Spleen (tissue), 11 donors: ENCODE data around the gene CXCR3. TPM values are rescaled to one million over a fixed set of nuclear protein-coding genes. Genes with fewer than 3 reads are reported as not detected.
"Not testable (repeated sequence)": the region's sequence is repeated elsewhere in the genome, so short reads cannot be mapped to it uniquely, and the experiment has no call there.

ENCODE experiments used
- DNase-seq: peaks from one replicate; pipeline ENCODE4 v3.0.0-alpha.2; 2020
- H3K27ac ChIP-seq, 8 donors: fragments of 200-600 bp; sonication (generic) in 7 of 8; 1 replicate in 4 of 8; 2 replicates in 4 of 8; pipeline versions ENCODE4 v1.5.0 to v1.8.0; 2016 to 2021; ENCODE audit warnings: inconsistent platforms in 4 of 8, mild to moderate bottlenecking in 4 of 8, moderate library complexity in 1 of 8
- H3K27me3 ChIP-seq, 7 donors: fragments of 200-600 bp; sonication (generic) in 6 of 7; replicated peaks in 1 of 7; 1 replicate in 4 of 7; 2 replicates in 3 of 7; pipeline versions ENCODE4 v1.5.0 to v1.8.0; 2016 to 2021; ENCODE audit warnings: inconsistent platforms in 3 of 7, mild to moderate bottlenecking in 1 of 7
- H3K36me3 ChIP-seq, 6 donors: fragments of 200-600 bp; sonication (generic) in 5 of 6; 1 replicate in 4 of 6; 2 replicates in 2 of 6; pipeline versions ENCODE4 v1.5.0 to v1.8.0; 2016 to 2021; ENCODE audit warnings: inconsistent platforms in 2 of 6
- H3K4me1 ChIP-seq, 6 donors: fragments of 200-600 bp; sonication (generic) in 5 of 6; 1 replicate in 3 of 6; 2 replicates in 3 of 6; pipeline versions ENCODE4 v1.5.0 to v1.8.0; 2016 to 2021; ENCODE audit warnings: inconsistent platforms in 3 of 6
- H3K4me3 ChIP-seq, 8 donors: fragments of 200-600 bp; sonication (generic) in 7 of 8; 1 replicate in 4 of 8; 2 replicates in 4 of 8; pipeline versions ENCODE4 v1.5.0 to v1.8.0; 2016 to 2021; ENCODE audit warnings: inconsistent platforms in 4 of 8, mild to moderate bottlenecking in 4 of 8, moderate library complexity in 2 of 8
- H3K9me3 ChIP-seq, 8 donors: fragments of 200-600 bp; sonication (generic) in 7 of 8; 1 replicate in 4 of 8; 2 replicates in 4 of 8; pipeline versions ENCODE4 v1.5.0 to v1.8.0; 2016 to 2021; ENCODE audit warnings: inconsistent platforms in 4 of 8
- CTCF ChIP-seq, 11 experiments: fragments of 200-600 bp in 7 of 11; fragments of 450-650 bp in 4 of 11; sonication (generic) in 4 of 11; IDR thresholded peaks in 8 of 11; conservative IDR thresholded peaks in 3 of 11; 1 replicate in 7 of 11; 2 replicates in 4 of 11; pipeline versions ENCODE4 v1.4.0 to v1.8.0; 2016 to 2021; ENCODE audit warnings: antibody characterized with exemption in 11 of 11, inconsistent platforms in 4 of 11, mild to moderate bottlenecking in 1 of 11
- POLR2A ChIP-seq, 3 donors: fragments of 450-650 bp; IDR thresholded peaks; one replicate each; pipeline ENCODE4 v1.5.1; 2017; ENCODE audit warnings: antibody characterized with exemption in 3 of 3, mild to moderate bottlenecking in 1 of 3
- POLR2AphosphoS5 ChIP-seq, 3 donors: sonication (generic); formaldehyde crosslinking; IDR thresholded peaks; one replicate each; pipeline ENCODE4 v1.5.1; 2017; ENCODE audit warnings: antibody characterized with exemption in 3 of 3
- WGBS, 5 donors: extraction: QIAGEN DNeasy Blood & Tissue Kit in 3 of 5; methylation state at CpG; one replicate each; pipeline versions ENCODE4 v1.1.5 to v1.1.7; 2013 to 2018; 5-methylcytosine and 5-hydroxymethylcytosine counted together
- intact Hi-C: fragments of 100-400 bp; cut with DNase I; formaldehyde crosslinking; loops from one replicate; pipeline ENCODE4 v1.15.0; 2023; ENCODE audit warnings: low total_unique reads
- polyA plus RNA-seq, 3 donors: library from polyadenylated mRNA; stranded (reverse); fragments of 200-250 nt; gene quantifications; one replicate each; pipeline ENCODE4 v1.2.1, GENCODE V29; 2013
- total RNA-seq, 7 donors: library from RNA; depleted of rRNA in 3 of 7; stranded (reverse); fragments of >200 nt in 3 of 7; fragmentation: NEBNext Ultra II Directional in 4 of 7; extraction: Animal tissue kit (Norgen Biotek cat#: 25700) in 4 of 7; gene quantifications; one replicate each; pipeline versions ENCODE4 v1.1.0 to v1.2.1, GENCODE V29; 2016 to 2021
- donor health status: healthy with polysubstance abuse.
- donor health status: DM: no; HTN: no; CAD: no; lungs with moderate emphysema.
- donor health status: DM: no; HTN: no; CAD: no.
- donor health status: Bipolar disorder and iron deficiency.
- donor health status: healthy.
- donor health status: DM: no; HTN: no; CAD: no.
- donor health status: DM: yes; HTN: yes; CAD: no.

The CXCR3 gene
- total and polyA plus RNA-seq, 10 donors: 4.4 to 13.9 (median 8.0) TPM

DNA sequence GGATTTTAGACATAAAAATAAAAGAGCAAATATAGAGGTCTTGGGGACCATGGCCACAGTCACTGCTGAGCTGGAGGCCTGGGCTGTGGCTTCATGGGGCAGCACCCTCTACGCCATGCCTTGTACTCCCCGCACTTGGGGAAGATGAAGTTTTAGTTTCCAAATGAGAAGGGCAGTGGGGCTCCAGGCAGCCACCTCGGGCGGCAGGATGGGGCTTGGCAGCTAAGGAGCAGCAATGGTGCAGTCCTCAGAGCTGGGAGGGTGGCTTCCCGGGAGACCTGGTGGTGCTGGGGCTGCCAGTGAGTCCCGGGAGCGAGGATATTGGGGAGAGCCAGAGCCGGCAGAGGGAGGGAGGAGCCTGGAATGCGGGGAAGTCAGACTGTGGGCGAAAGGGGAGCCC lies 2.4 kb downstream of the CXCR3 start:
- DNase-seq: no peak
- WGBS, 5 donors: 76 to 90% (median 84%) methylated on average over 10 of the region's 10 CpGs
- H3K9me3 ChIP-seq: no peaks in the 10 kb centered on the region
- TF ChIP-seq CTCF (IDR thresholded peaks at IDR 0.05 in 8 of 11, conservative IDR thresholded peaks at IDR 0.05 in 3 of 11): no peak
- TF ChIP-seq POLR2A (IDR thresholded peaks at IDR 0.05): no peak
- TF ChIP-seq POLR2AphosphoS5 (IDR thresholded peaks at IDR 0.05): no peak
- H3K27me3 ChIP-seq: no peaks in the 10 kb centered on the region
- H3K4me3 ChIP-seq: peak overlapping the region in 2 of 8 donors; percentile 38 to 64
- H3K36me3 ChIP-seq: peaks cover 0 to 45% (median 7%) of the 10 kb centered on the region in 6 donors
- H3K27ac ChIP-seq: peak overlapping the region in 4 of 8 donors; percentile 59 to 81 (median 74)
- intact Hi-C loops: no loop called here
- peaks cover 9 to 45% (median 36%) of the 10 kb centered on the region in 6 donors for H3K4me1 ChIP-seq

GRCh38 chrX:71615056-71615455 lies 3.3 kb downstream of the CXCR3 start:
- Histone ChIP-seq H3K4me1 (peaks cover 9 to 43% (median 34%) of the 10 kb centered on the region in 6 donors), H3K4me3 (no peak overlapping the region), H3K36me3 (peaks cover 0 to 54% (median 9%) of the 10 kb centered on the region in 6 donors), H3K27me3 (no peaks in the 10 kb centered on the region), H3K9me3 (no peaks in the 10 kb centered on the region), H3K27ac (peak overlapping the region in 2 of 8 donors; percentile 71 to 81)
- no peak for DNase-seq
- WGBS, 5 donors: 84 to 90% (median 88%) methylated on average over 3 to 4 of the region's 4 CpGs
- TF ChIP-seq CTCF (IDR thresholded peaks at IDR 0.05 in 8 of 11, conservative IDR thresholded peaks at IDR 0.05 in 3 of 11) (no peak), POLR2A (IDR thresholded peaks at IDR 0.05) (no peak), POLR2AphosphoS5 (IDR thresholded peaks at IDR 0.05) (no peak)
- intact Hi-C loops: no loop called here

GRCh38 chrX:71612256-71612655 lies 6.1 kb downstream of the CXCR3 start:
- H3K9me3 ChIP-seq: no peaks in the 10 kb centered on the region
- no peaks in the 10 kb centered on the region for H3K27me3 ChIP-seq
- peaks cover under 1 to 34% (median 23%) of the 10 kb centered on the region in 6 donors for H3K4me1 ChIP-seq
- DNase-seq: no peak
- intact Hi-C loops: no loop called here
- H3K36me3 ChIP-seq: peaks cover 0 to 80% (median 9%) of the 10 kb centered on the region in 6 donors
- H3K27ac ChIP-seq: peak overlapping the region in 5 of 8 donors; percentile 15 to 63 (median 42)
- no peak overlapping the region for H3K4me3 ChIP-seq
- TF ChIP-seq POLR2AphosphoS5 (IDR thresholded peaks at IDR 0.05): peak in 1 of 3 donors; percentile 64
- no peak for TF ChIP-seq POLR2A (IDR thresholded peaks at IDR 0.05)
- 67 to 83% (median 81%) methylated on average over 7 to 8 of the region's 8 CpGs for WGBS, 5 donors

- DNase-seq, H3K27me3 ChIP-seq, intact Hi-C loops, H3K4me3 ChIP-seq, H3K9me3 ChIP-seq: not testable (repeated sequence)
- Histone ChIP-seq H3K4me1 (peaks cover 5 to 34% (median 23%) of the 10 kb centered on the region in 6 donors), H3K27ac (peak overlapping the region in 3 of 8 donors; percentile 15 to 33 (median 16)), H3K36me3 (peaks cover 0 to 82% (median 9%) of the 10 kb centered on the region in 6 donors)
- WGBS, 5 donors: 91 to 95% (median 93%) methylated on average over 7 to 9 of the region's 9 CpGs
Measured at GRCh38 chrX:71611736-71612135, 6.6 kb downstream of the CXCR3 start.

DNA sequence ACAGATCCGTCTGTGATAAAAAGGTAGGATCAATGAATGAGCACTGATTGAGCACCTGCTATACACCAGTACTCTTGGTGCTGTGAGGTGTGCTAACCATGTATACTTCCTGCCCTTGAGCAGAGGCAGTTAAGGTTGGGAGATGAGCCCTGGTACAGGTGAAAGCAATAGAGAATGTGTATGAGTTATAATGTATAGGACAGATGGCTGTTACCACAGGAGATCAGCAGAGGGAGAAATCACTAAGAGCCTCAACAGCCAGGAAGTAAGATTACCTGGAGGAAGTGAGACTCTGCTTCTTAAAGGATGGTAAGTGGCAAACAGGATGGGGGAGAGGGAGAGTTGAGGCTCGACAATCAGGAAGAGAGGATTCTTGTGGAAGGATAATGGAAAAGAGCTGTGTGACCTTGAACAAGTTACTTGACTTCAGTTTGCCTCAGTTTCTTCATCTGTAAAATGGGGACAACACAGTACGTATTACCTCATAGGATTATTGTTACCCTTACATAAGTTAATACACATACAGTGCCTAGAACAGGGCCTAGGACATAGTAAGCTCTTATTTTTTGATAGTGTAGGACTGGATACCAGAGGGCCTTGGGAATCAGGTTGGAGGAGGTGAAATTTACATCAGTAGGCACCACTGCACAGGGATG lies 9.1 kb downstream of the CXCR3 start:
- no peak for TF ChIP-seq POLR2AphosphoS5 (IDR thresholded peaks at IDR 0.05)
- peak in 1 of 11 experiments; percentile 5 for TF ChIP-seq CTCF (IDR thresholded peaks at IDR 0.05 in 8 of 11, conservative IDR thresholded peaks at IDR 0.05 in 3 of 11)
- TF ChIP-seq POLR2A (IDR thresholded peaks at IDR 0.05): no peak
- no peaks in the 10 kb centered on the region for H3K9me3 ChIP-seq
- no peak for DNase-seq
- H3K27me3 ChIP-seq: no peaks in the 10 kb centered on the region
- WGBS, 5 donors: 74 to 85% (median 76%) methylated on average over 3 of the region's 3 CpGs
- peak overlapping the region in 1 of 8 donors; percentile 22 for H3K27ac ChIP-seq
- peaks cover 0 to 95% (median 18%) of the 10 kb centered on the region in 6 donors for H3K36me3 ChIP-seq
- intact Hi-C loops: no loop called here
- peaks cover 5 to 36% (median 21%) of the 10 kb centered on the region in 6 donors for H3K4me1 ChIP-seq
- no peak overlapping the region for H3K4me3 ChIP-seq
